HG02642 (cell line): Measurements from ENCODE around the gene SLC35F2.
"Not testable (repeated sequence)": the region's sequence is repeated elsewhere in the genome, so short reads cannot be mapped to it uniquely, and the experiment has no call there.

Source experiments
- ATAC-seq: cut with Tn5 transposase; IDR thresholded peaks from one replicate; pipeline ENCODE4 v1.9.1; 2021; ENCODE audit warnings: mild to moderate bottlenecking; ENCODE audit not compliant: unreplicated experiment, poor library complexity

Gene SLC35F2

GRCh38 chr11:107858217-107859070 is at the start of gene SLC35F2:
TSS of gene SLC35F2 (minus strand) at chr11:107858787. CDS start at chr11:107858767, 20 bp downstream.
- peak; percentile 93 for ATAC-seq

GRCh38 chr11:107908211-107908610 is 49.6 kb upstream of the SLC35F2 start:
- ATAC-seq, result no peak

GRCh38 chr11:107898270-107898669 is 39.7 kb upstream of the SLC35F2 start:
- peak; percentile 74 for ATAC-seq

GRCh38 chr11:107882095-107882820 is 23.7 kb upstream of the SLC35F2 start:
- no peak for ATAC-seq

GRCh38 chr11:107881471-107881870 is 22.9 kb upstream of the SLC35F2 start:
- not testable (repeated sequence) for ATAC-seq

- no peak for ATAC-seq
Observed at GRCh38 chr11:107876141-107876540, 17.6 kb upstream of the SLC35F2 start.

GRCh38 chr11:107864591-107864990 is 6.0 kb upstream of the SLC35F2 start:
- no peak for ATAC-seq

- ATAC-seq, result no peak
Observed at GRCh38 chr11:107860688-107861087, 2.1 kb upstream of the SLC35F2 start.

- not testable (repeated sequence) for ATAC-seq
Observed at GRCh38 chr11:107860240-107860620, 1.6 kb upstream of the SLC35F2 start.

GRCh38 chr11:107859459-107860239 is 1.1 kb upstream of the SLC35F2 start:
- no peak for ATAC-seq

GRCh38 chr11:107857550-107858216 is 904 bp downstream of the SLC35F2 start:
- no peak for ATAC-seq

- no peak for ATAC-seq
Observed at GRCh38 chr11:107856981-107857517, 1.5 kb downstream of the SLC35F2 start.

GRCh38 chr11:107856180-107856980 is 2.2 kb downstream of the SLC35F2 start:
- ATAC-seq, result no peak

- ATAC-seq, result no peak
Observed at GRCh38 chr11:107853070-107853469, 5.5 kb downstream of the SLC35F2 start.

GRCh38 chr11:107851704-107852310 is 6.8 kb downstream of the SLC35F2 start:
- ATAC-seq, result no peak

GRCh38 chr11:107849790-107850189 is 8.8 kb downstream of the SLC35F2 start:
- ATAC-seq, result peak; percentile 42

GRCh38 chr11:107848345-107848744 is 10.2 kb downstream of the SLC35F2 start:
- no peak for ATAC-seq

GRCh38 chr11:107847184-107847583 is 11.4 kb downstream of the SLC35F2 start:
- ATAC-seq, result no peak

- ATAC-seq, result no peak
Observed at GRCh38 chr11:107844041-107844440, 14.5 kb downstream of the SLC35F2 start.
